Germinal center (tissue), 1 donor: Measurements from ENCODE around the gene IFIH1.

Experiments used
- DNase-seq: peaks from one replicate; pipeline ENCODE4 v3.0.0; 2012; ENCODE audit warnings: mixed read lengths, low spot score

The IFIH1 gene

GRCh38 chr2:162318328-162319180, at the start of gene IFIH1:
Gene IFIH1 (minus strand): TSS chr2:162318684. CDS start chr2:162318307, 377 bp downstream.
- DNase-seq: peak; percentile 83

GRCh38 chr2:162365392-162365791, 46.9 kb upstream of the IFIH1 start:
- no peak for DNase-seq

- no peak for DNase-seq
Measured at GRCh38 chr2:162344617-162344950, 26.1 kb upstream of the IFIH1 start.

- DNase-seq: peak; percentile 95
Measured at GRCh38 chr2:162343824-162344616, 25.5 kb upstream of the IFIH1 start, which contains the start of gene GCA. Gene GCA (plus strand): TSS chr2:162344132. CDS start chr2:162344249, 117 bp downstream.

- no peak for DNase-seq
Measured at GRCh38 chr2:162343492-162343823, 25.0 kb upstream of the IFIH1 start.

GRCh38 chr2:162342841-162343240, 24.4 kb upstream of the IFIH1 start:
- no peak for DNase-seq

GRCh38 chr2:162342321-162342720, 23.8 kb upstream of the IFIH1 start:
- no peak for DNase-seq

- no peak for DNase-seq
Measured at GRCh38 chr2:162340822-162341221, 22.3 kb upstream of the IFIH1 start.

- DNase-seq: no peak
Measured at GRCh38 chr2:162337868-162338267, 19.4 kb upstream of the IFIH1 start.

GRCh38 chr2:162333968-162334367, 15.5 kb upstream of the IFIH1 start:
- DNase-seq: no peak

- DNase-seq: no peak
Measured at GRCh38 chr2:162330881-162331280, 12.4 kb upstream of the IFIH1 start.

GRCh38 chr2:162328424-162329157, 10.1 kb upstream of the IFIH1 start:
- DNase-seq: no peak

GRCh38 chr2:162327806-162328205, 9.3 kb upstream of the IFIH1 start:
- no peak for DNase-seq

- DNase-seq: peak; percentile 15
Measured at GRCh38 chr2:162327134-162327769, 8.8 kb upstream of the IFIH1 start.

- no peak for DNase-seq
Measured at GRCh38 chr2:162324953-162325352, 6.5 kb upstream of the IFIH1 start.

- no peak for DNase-seq
Measured at GRCh38 chr2:162320864-162321517, 2.5 kb upstream of the IFIH1 start.

- no peak for DNase-seq
Measured at GRCh38 chr2:162317861-162318327, 590 bp downstream of the IFIH1 start.

GRCh38 chr2:162317058-162317742, 1.3 kb downstream of the IFIH1 start:
- no peak for DNase-seq

GRCh38 chr2:162316590-162316989, 1.9 kb downstream of the IFIH1 start:
- DNase-seq: no peak

- DNase-seq: no peak
Measured at GRCh38 chr2:162315938-162316337, 2.5 kb downstream of the IFIH1 start.

GRCh38 chr2:162312853-162313252, 5.6 kb downstream of the IFIH1 start:
- DNase-seq: no peak
